Measurements from ENCODE around the gene HDAC3.

- no peak for TF ChIP-seq CTCF (conservative IDR thresholded peaks at IDR 0.05; ENCODE audit: low read length)
- no peak for TF ChIP-seq EZH2phosphoT487 (IDR thresholded peaks at IDR 0.05; ENCODE audit: borderline replicate concordance, low read depth, low read length)
Measured at GRCh38 chr5:141635646-141636045, 1.0 kb downstream of the HDAC3 start.
